RWPE1 (cell line): Measurements from ENCODE around the gene C16orf78.

ENCODE experiments used
- CTCF ChIA-PET: fragments of 350-600 bp; sonication (Branson Sonifier 250); formaldehyde crosslinking; extraction: SDS; loops from one replicate; lab custom pipeline; 2021; lab: Yijun Ruan, JAX
- POLR2A ChIA-PET: fragments of 400-600 bp; formaldehyde crosslinking; extraction: SDS; loops from one replicate; lab custom pipeline; 2020; ENCODE audit warnings: antibody characterized with exemption; ENCODE audit not compliant: low non-redundant PET; lab: Yijun Ruan, JAX
- DNase-seq: peaks from one replicate; pipeline ENCODE4 v3.0.0; 2012; ENCODE audit warnings: low spot score
- H3K27ac ChIP-seq: fragments of 450-650 bp; 2 replicates; pipeline ENCODE4 v1.5.1; 2017
- CTCF ChIP-seq: fragments of 450-650 bp; conservative IDR thresholded peaks from 2 replicates; pipeline ENCODE4 v1.5.1; 2017; ENCODE audit warnings: low read depth, mild to moderate bottlenecking

C16orf78 gene

DNA sequence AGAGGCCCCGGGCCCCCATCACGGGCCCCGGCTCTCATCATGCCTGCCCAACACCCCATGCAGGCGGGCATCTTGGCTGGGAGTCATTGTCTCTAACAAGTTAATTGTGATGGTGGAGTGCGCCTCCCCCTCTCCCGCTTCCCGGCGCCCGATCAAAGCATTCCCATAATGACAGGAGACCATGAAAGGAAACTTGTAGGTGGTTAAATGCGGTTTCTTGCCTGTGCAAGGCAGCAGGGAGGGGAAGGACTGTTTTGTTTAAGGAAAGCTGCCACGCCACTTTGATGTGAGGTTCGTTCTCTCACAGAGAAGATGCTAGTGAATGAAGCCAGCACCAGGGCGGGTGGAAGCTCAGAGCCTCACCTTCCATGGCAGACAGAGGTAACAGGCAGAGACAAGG is 45.4 kb downstream of the C16orf78 start:
- ChIA-PET CTCF (interaction anchor here (0.9 kb wide), 1 partner anchor 11 kb away, joined by 3 read pairs; no protein-coding TSS in a partner anchor), POLR2A (no interaction called here)
- no peak overlapping the region for H3K27ac ChIP-seq
- no peak for TF ChIP-seq CTCF
- no peak for DNase-seq

DNA sequence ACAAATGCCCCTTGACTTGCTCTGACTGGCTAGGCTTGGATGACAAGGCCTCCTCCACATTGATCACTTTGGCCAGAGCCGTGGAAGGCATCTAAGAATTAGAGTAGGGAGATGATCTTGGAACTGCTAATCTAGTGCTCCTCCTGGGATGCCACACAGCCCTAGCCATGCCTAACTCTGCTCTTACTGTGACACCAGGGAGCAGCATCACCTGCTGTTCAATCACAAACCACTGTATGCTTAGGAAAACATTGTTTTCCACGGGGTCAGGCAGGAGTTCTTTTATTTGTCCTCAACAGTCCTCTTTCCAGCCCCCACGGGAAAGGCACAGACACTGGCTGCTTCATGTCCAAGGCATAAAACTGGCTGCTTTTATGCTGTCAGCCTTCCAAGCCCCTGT is 46.3 kb downstream of the C16orf78 start:
- ChIA-PET CTCF (no interaction called here), POLR2A (no interaction called here)
- TF ChIP-seq CTCF = no peak
- no peak for DNase-seq
- no peak overlapping the region for H3K27ac ChIP-seq

GRCh38 chr16:49422896-49423295 is 49.3 kb downstream of the C16orf78 start:
- ChIA-PET POLR2A (no interaction called here), CTCF (no interaction called here)
- no peak overlapping the region for H3K27ac ChIP-seq
- no peak for DNase-seq
- no peak for TF ChIP-seq CTCF

GRCh38 chr16:49424961-49425360 is 51.4 kb downstream of the C16orf78 start:
- H3K27ac ChIP-seq = no peak overlapping the region
- ChIA-PET CTCF (no interaction called here), POLR2A (no interaction called here)
- no peak for DNase-seq
- no peak for TF ChIP-seq CTCF

GRCh38 chr16:49427771-49428170 is 54.2 kb downstream of the C16orf78 start:
- TF ChIP-seq CTCF = no peak
- no peak overlapping the region for H3K27ac ChIP-seq
- DNase-seq = no peak
- CTCF ChIA-PET = no interaction called here
- POLR2A ChIA-PET = no interaction called here

- DNase-seq = no peak
- no peak overlapping the region for H3K27ac ChIP-seq
- CTCF ChIA-PET = interaction anchor here (0.6 kb wide), 1 partner anchor 88 kb away, joined by 3 read pairs; no protein-coding TSS in a partner anchor
- POLR2A ChIA-PET = no interaction called here
- no peak for TF ChIP-seq CTCF
Observed at GRCh38 chr16:49428808-49429207, 55.2 kb downstream of the C16orf78 start.

- no peak for DNase-seq
- TF ChIP-seq CTCF = no peak
- POLR2A ChIA-PET = no interaction called here
- H3K27ac ChIP-seq = no peak overlapping the region
- CTCF ChIA-PET = no interaction called here
Observed at GRCh38 chr16:49431040-49431439, 57.4 kb downstream of the C16orf78 start.
